ENCODE data around the gene SLC16A5.
A peak's percentile ranks its signal among the peaks of the same experiment; 100 is the strongest.

The SLC16A5 gene

DNA sequence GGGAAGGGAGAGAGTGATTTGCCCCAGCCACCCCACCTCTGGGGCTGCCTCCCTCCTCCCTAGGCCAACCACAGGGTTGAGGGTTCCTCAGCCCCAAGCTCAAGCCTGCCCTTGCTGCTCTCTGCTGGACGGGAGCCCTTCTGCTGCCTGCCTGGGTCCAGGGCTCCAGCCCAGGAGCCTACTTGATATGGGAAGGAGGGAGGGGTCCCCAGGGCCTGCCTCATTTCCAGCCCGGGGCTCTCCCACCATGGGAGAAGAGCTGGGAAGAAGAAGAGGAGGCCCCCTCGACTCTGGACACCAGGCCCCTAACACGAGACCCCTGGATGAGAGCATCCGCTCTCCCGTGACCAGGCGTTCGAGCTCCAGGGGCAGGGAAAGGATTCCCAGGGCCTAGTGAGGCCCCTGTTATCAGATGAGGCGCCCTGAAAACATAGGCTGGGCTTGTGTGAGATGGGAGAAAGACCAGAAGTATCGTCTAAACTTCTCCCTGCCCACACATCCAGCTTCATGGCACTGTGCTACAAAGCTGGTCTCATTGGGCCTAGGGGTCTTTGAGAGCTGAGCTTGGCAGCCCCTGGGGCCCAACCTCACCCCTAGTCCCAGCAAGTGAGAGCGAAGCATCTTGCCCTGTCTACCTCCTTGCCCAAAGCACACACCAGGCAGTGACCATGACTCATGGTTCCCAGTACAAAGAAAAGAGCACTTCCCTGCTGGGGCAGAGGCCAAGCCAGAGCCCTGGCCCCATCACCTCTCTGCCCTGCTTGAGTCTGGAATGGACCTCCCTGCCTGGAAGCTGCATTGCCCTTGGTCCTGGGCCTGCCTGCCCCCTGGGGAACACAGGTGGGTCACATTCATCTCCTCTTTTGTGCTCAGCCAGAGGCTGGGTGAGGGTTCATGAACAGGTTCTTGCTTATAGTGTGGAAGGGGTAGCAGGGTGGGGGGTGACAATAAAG is 987 bp downstream of the SLC16A5 start:
- Histone ChIP-seq H3K9me3 (ENCODE audit: control insufficient read depth, insufficient read depth, low read length) (no peaks in the 10 kb centered on the region), H3K27ac (ENCODE audit: low read depth, low read length) (peak overlapping the region; percentile 93), H3K36me3 (ENCODE audit: control insufficient read depth, insufficient read depth, low read length) (no peaks in the 10 kb centered on the region), H3K27me3 (ENCODE audit: control insufficient read depth, insufficient read depth, low read length) (no peaks in the 10 kb centered on the region), H3K9ac (ENCODE audit: low read depth, low read length) (peak overlapping the region; percentile 77), H3K4me3 (ENCODE audit: low read depth, low read length) (peak overlapping the region; percentile 78), H3K4me1 (ENCODE audit: control insufficient read depth, insufficient read depth, low read length) (peaks cover 21% of the 10 kb centered on the region)

DNA sequence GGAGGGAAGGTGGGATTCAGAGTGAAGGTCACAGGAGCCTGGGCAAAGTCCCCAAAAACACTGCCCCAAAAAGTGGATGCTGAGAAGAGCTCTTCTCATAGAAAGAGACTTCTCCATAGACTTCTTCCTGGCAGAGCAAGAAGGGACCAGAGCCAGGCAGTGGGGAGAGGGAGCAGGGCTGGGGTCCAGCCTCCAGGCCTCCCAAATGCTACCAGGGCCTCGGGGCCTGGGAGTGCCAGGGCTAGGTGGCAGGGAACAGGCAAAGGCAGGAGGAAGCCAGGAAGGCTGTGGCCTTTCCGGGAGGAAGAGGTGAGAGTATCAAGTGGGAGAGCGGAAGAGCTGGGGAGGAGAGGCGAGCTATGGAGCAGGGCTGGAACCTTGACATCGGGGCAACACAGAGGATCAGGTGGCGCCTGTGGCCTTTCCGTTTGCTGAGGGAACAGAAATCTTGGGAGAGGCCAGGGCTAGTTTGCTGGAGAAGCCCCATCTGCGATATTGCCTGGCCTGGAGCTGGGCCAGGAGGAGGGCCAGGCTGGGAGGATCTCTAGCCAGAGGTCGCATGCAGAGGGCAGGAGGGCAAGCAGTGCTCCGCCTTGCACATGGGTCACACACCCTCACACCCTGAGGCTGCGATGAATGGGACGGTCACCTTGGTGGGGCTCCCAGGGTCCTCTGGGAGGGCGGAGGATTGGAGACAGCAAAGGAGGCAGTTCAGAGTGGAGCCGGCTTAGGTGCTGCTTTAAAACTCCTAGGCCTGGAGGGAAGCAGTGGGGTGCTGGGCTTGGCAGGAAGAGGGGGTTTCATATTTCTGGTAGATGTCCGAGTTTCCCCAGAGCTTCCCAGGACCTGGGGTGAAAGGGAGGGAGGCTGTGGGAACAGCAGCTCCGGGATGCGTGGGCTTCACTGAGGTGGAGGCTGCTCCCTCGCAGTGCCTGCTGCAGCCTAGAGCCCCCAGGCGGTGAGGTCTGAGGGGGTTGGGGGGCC is 3.4 kb downstream of the SLC16A5 start:
- peaks cover 21% of the 10 kb centered on the region for H3K4me1 ChIP-seq (ENCODE audit: control insufficient read depth, insufficient read depth, low read length)
- no peaks in the 10 kb centered on the region for H3K9me3 ChIP-seq (ENCODE audit: control insufficient read depth, insufficient read depth, low read length)
- peak overlapping the region; percentile 15 for H3K27ac ChIP-seq (ENCODE audit: low read depth, low read length)
- H3K9ac ChIP-seq (ENCODE audit: low read depth, low read length): no peak overlapping the region
- no peaks in the 10 kb centered on the region for H3K27me3 ChIP-seq (ENCODE audit: control insufficient read depth, insufficient read depth, low read length)
- no peak overlapping the region for H3K4me3 ChIP-seq (ENCODE audit: low read depth, low read length)
- H3K36me3 ChIP-seq (ENCODE audit: control insufficient read depth, insufficient read depth, low read length): no peaks in the 10 kb centered on the region

DNA sequence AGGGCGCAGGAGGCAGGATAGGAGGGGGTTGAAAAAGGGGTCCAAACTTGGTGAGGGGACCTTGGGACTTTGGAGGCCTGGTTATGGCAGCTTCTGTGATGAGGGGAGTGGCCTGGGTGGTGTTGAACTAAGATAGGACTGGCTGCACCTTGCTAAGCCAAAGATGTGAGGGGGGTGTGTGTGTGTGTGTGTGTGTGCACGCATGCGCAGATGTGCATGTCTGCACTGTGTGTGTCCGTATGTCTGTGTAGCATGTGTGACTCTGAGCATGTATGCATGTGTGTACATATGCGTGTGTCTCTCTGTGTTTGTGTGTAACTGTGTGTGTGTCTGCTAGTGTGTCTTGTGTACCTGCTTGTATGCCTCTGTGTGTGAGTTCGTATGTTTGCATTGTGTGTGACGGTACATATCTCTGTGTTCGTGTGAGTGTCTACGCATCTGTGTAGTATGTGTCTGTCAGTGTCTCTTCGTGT is 4.1 kb downstream of the SLC16A5 start:
- Histone ChIP-seq H3K27ac (ENCODE audit: low read depth, low read length) (no peak overlapping the region), H3K9ac (ENCODE audit: low read depth, low read length) (no peak overlapping the region)

DNA sequence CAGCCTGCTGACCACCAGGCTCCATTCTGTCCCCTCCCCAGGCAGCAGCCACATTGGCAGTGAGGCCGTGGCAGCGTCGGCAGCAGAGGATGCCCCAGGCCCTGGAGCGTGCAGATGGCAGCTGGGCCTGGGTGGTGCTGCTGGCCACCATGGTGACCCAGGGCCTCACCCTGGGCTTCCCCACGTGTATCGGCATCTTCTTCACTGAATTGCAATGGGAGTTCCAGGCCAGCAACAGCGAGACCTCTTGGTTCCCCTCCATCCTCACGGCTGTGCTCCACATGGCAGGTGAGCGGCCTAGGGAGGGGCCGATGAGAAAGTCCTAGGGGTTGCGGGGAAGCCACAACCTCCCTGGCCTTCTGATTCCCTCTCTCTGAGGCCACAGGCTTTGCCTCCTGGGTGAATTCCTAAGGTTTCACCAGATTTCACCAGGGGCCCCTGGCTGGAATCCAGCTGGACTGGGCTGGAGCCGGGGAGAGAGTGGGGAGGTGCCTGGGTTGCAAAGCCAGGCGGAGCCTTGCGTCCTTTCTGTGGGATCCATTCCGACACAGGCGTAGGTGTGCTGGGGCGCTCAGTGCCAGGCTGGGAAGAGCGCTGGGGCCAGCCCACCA is 5.9 kb downstream of the SLC16A5 start:
- H3K27ac ChIP-seq (ENCODE audit: low read depth, low read length): no peak overlapping the region
- no peak overlapping the region for H3K4me3 ChIP-seq (ENCODE audit: low read depth, low read length)
- H3K9ac ChIP-seq (ENCODE audit: low read depth, low read length): no peak overlapping the region
- H3K27me3 ChIP-seq (ENCODE audit: control insufficient read depth, insufficient read depth, low read length): no peaks in the 10 kb centered on the region
- peaks cover 12% of the 10 kb centered on the region for H3K4me1 ChIP-seq (ENCODE audit: control insufficient read depth, insufficient read depth, low read length)
- no peaks in the 10 kb centered on the region for H3K9me3 ChIP-seq (ENCODE audit: control insufficient read depth, insufficient read depth, low read length)
- H3K36me3 ChIP-seq (ENCODE audit: control insufficient read depth, insufficient read depth, low read length): no peaks in the 10 kb centered on the region

More for the DNA sequence above, 4.1 kb downstream of the SLC16A5 start:
- Histone ChIP-seq H3K9me3 (ENCODE audit: control insufficient read depth, insufficient read depth, low read length) (no peaks in the 10 kb centered on the region), H3K4me3 (ENCODE audit: low read depth, low read length) (no peak overlapping the region), H3K36me3 (ENCODE audit: control insufficient read depth, insufficient read depth, low read length) (no peaks in the 10 kb centered on the region), H3K4me1 (ENCODE audit: control insufficient read depth, insufficient read depth, low read length) (peaks cover 21% of the 10 kb centered on the region), H3K27me3 (ENCODE audit: control insufficient read depth, insufficient read depth, low read length) (no peaks in the 10 kb centered on the region)

DNA sequence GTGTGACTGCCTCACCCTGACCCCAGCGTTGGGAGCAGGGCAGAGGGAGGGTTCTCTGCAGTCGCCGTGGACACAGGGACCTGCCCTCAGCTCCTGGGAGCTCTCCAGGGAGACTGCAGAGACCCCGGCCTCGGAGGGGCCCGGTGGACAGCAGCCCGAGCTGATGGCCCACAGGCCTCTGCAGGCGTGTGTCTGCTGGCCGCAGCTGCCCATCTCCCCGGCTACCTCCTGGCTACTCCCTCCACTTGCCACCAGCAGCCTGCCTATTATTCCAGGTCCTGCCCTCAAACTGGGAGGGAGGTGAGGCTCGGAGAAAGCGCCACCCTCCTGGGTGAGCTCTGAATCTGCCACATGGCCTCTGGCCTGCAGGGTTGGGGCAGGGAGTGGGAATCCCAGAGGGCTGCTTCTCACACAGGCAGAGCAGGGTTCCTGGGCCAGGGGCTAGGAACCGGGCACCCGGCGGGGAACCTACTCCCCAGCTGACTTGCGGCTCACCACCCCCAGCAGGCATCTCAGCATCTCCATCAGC is 7.2 kb downstream of the SLC16A5 start:
- Histone ChIP-seq H3K4me1 (ENCODE audit: control insufficient read depth, insufficient read depth, low read length) (peaks cover 8% of the 10 kb centered on the region; the same call in 1 of the 2 replicates), H3K9me3 (ENCODE audit: control insufficient read depth, insufficient read depth, low read length) (no peaks in the 10 kb centered on the region), H3K36me3 (ENCODE audit: control insufficient read depth, insufficient read depth, low read length) (peaks cover 3% of the 10 kb centered on the region; the same call in 1 of the 2 replicates), H3K27ac (ENCODE audit: low read depth, low read length) (no peak overlapping the region), H3K27me3 (ENCODE audit: control insufficient read depth, insufficient read depth, low read length) (no peaks in the 10 kb centered on the region), H3K4me3 (ENCODE audit: low read depth, low read length) (no peak overlapping the region), H3K9ac (ENCODE audit: low read depth, low read length) (no peak overlapping the region)

DNA sequence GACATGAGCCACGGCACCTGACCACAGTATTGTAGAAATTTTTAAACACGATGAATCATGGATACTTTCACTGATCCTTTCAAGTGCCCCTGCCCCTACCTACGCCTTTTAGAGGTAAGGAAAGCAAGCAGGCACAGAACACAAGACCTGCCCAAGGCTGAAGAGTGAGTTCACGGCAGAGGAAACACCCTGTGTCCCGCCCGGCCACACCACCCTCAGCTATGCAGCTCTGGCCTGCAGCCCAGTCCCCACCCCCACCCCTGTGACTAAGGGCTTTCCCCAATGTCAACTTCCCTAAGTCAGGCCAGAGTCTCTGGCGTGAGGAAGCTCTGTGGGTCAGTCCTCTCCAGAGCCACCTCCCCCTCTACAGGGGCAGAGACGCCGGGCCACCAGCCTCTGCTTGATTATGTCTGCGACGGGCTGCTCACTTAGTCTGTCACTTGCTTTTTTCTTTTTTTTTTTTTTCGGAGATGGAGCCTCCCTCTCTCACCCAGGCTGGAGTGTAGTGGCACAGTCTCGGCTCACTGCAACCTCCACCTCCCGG is 8.4 kb downstream of the SLC16A5 start:
- Histone ChIP-seq H3K4me1 (ENCODE audit: control insufficient read depth, insufficient read depth, low read length) (peaks cover 4% of the 10 kb centered on the region; the same call in 1 of the 2 replicates), H3K27me3 (ENCODE audit: control insufficient read depth, insufficient read depth, low read length) (no peaks in the 10 kb centered on the region), H3K27ac (ENCODE audit: low read depth, low read length) (no peak overlapping the region), H3K9ac (ENCODE audit: low read depth, low read length) (no peak overlapping the region), H3K4me3 (ENCODE audit: low read depth, low read length) (no peak overlapping the region), H3K36me3 (ENCODE audit: control insufficient read depth, insufficient read depth, low read length) (peaks cover 11% of the 10 kb centered on the region), H3K9me3 (ENCODE audit: control insufficient read depth, insufficient read depth, low read length) (no peaks in the 10 kb centered on the region)

DNA sequence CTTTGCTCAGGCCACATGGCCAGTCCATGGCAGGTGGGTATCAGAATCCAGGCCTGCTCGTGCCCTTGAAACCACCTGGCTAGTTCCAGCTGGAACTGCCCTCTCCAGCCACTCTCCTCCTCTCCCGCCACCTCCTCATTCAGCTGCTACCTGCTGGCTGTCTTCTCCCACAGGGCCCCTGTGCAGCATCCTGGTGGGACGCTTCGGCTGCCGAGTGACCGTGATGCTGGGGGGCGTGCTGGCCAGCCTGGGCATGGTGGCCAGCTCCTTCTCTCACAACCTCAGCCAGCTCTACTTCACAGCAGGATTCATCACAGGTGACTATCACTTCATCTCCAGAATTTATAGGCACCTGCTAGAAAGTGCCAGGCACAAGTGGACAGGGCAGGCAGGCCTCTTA is 10.1 kb downstream of the SLC16A5 start:
- no peak overlapping the region for H3K4me3 ChIP-seq (ENCODE audit: low read depth, low read length)
- peaks cover 11% of the 10 kb centered on the region for H3K36me3 ChIP-seq (ENCODE audit: control insufficient read depth, insufficient read depth, low read length)
- no peaks in the 10 kb centered on the region; the same call in 1 of the 2 replicates for H3K4me1 ChIP-seq (ENCODE audit: control insufficient read depth, insufficient read depth, low read length)
- H3K9ac ChIP-seq (ENCODE audit: low read depth, low read length): no peak overlapping the region
- no peaks in the 10 kb centered on the region for H3K9me3 ChIP-seq (ENCODE audit: control insufficient read depth, insufficient read depth, low read length)
- no peak overlapping the region for H3K27ac ChIP-seq (ENCODE audit: low read depth, low read length)
- no peaks in the 10 kb centered on the region for H3K27me3 ChIP-seq (ENCODE audit: control insufficient read depth, insufficient read depth, low read length)

DNA sequence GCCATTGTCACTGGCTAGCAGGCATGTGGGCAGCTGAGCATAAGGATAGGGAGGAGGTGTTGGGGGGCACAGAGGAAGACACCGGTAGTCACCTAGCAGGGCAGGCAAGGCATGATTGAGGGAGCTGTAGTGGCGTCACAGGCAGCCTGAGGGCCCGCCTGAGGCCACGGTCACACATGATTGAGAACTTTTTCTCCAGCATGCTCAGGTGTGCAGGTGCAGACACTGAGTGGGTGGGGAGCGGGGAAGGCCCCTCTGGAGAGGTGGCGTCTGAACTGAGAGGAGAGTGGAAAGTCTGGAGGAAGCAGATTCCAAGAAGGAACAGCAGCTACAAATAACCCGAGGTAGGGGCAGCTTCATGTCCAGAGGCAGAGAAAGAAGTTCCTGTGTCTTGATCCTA is 11.1 kb downstream of the SLC16A5 start:
- H3K9ac ChIP-seq (ENCODE audit: low read depth, low read length): no peak overlapping the region
- no peak overlapping the region for H3K4me3 ChIP-seq (ENCODE audit: low read depth, low read length)
- H3K9me3 ChIP-seq (ENCODE audit: control insufficient read depth, insufficient read depth, low read length): no peaks in the 10 kb centered on the region
- no peaks in the 10 kb centered on the region for H3K27me3 ChIP-seq (ENCODE audit: control insufficient read depth, insufficient read depth, low read length)
- no peaks in the 10 kb centered on the region; the same call in 1 of the 2 replicates for H3K4me1 ChIP-seq (ENCODE audit: control insufficient read depth, insufficient read depth, low read length)
- peaks cover 11% of the 10 kb centered on the region for H3K36me3 ChIP-seq (ENCODE audit: control insufficient read depth, insufficient read depth, low read length)
- H3K27ac ChIP-seq (ENCODE audit: low read depth, low read length): no peak overlapping the region

DNA sequence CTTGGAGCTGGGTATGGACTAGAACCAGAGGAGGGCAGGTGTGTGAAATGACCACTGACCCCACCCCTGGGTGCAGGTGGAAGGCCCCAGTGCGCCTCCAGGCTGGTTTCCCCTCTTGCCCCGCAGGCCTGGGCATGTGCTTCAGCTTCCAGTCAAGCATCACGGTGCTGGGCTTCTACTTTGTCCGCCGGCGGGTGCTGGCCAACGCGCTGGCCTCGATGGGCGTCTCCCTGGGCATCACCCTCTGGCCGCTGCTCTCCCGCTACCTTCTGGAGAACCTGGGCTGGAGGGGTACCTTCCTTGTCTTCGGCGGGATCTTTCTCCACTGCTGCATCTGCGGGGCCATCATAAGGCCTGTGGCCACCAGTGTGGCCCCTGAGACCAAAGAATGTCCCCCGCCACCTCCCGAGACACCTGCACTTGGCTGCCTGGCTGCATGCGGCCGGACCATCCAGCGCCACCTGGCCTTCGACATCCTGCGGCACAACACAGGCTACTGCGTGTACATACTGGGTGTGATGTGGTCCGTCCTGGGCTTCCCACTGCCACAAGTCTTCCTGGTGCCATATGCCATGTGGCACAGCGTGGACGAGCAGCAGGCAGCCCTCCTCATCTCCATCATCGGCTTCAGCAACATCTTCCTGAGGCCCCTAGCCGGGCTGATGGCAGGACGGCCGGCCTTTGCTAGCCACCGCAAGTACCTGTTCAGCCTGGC is 12.3 kb downstream of the SLC16A5 start:
- no peak overlapping the region for H3K4me3 ChIP-seq (ENCODE audit: low read depth, low read length)
- H3K9ac ChIP-seq (ENCODE audit: low read depth, low read length): no peak overlapping the region
- H3K36me3 ChIP-seq (ENCODE audit: control insufficient read depth, insufficient read depth, low read length): peaks cover 11% of the 10 kb centered on the region
- H3K9me3 ChIP-seq (ENCODE audit: control insufficient read depth, insufficient read depth, low read length): no peaks in the 10 kb centered on the region
- H3K27ac ChIP-seq (ENCODE audit: low read depth, low read length): no peak overlapping the region
- no peaks in the 10 kb centered on the region for H3K27me3 ChIP-seq (ENCODE audit: control insufficient read depth, insufficient read depth, low read length)
- no peaks in the 10 kb centered on the region; the same call in 1 of the 2 replicates for H3K4me1 ChIP-seq (ENCODE audit: control insufficient read depth, insufficient read depth, low read length)

Data from HUES48 (cell line).